Upper lobe of left lung (tissue), 4 donors: ENCODE results near the gene TUT7.

Experiments
- EP300 ChIP-seq, 4 donors: sonication (generic); formaldehyde crosslinking; IDR thresholded peaks; one replicate each; pipeline ENCODE4 v1.5.1; 2017; ENCODE audit warnings: antibody characterized with exemption in 4 of 4, control low read depth in 2 of 4
- TF ChIP-seq, protein P1 (sequence below), 6 experiments: fragments of 450-650 bp in 4 of 6; fragments of 200-600 bp in 2 of 6; sonication (generic) in 2 of 6; IDR thresholded peaks; one replicate each; pipeline ENCODE4 v1.5.1; 2016 to 2019; ENCODE audit warnings: antibody characterized with exemption in 6 of 6

DNA sequence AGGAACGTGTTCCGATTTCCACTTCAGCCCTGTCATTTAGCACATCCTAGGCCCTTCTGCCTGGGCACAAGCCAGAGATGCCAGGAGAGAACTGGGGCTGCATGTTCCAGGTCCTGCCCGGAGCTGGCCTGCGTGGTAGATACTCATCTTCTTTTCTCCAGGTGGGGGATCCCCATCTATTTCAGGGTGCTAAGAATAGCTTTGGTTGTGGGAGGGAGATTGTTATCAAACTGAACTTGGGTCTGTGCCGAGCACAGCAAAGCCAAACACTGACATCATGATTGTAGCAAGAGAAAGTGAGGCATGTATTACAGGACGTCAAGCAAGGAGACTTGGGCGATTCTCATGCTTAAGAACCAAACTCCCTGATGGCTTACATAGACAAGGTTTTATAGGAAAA is 113.0 kb downstream of the TUT7 start:
- TF ChIP-seq, protein P1, sequence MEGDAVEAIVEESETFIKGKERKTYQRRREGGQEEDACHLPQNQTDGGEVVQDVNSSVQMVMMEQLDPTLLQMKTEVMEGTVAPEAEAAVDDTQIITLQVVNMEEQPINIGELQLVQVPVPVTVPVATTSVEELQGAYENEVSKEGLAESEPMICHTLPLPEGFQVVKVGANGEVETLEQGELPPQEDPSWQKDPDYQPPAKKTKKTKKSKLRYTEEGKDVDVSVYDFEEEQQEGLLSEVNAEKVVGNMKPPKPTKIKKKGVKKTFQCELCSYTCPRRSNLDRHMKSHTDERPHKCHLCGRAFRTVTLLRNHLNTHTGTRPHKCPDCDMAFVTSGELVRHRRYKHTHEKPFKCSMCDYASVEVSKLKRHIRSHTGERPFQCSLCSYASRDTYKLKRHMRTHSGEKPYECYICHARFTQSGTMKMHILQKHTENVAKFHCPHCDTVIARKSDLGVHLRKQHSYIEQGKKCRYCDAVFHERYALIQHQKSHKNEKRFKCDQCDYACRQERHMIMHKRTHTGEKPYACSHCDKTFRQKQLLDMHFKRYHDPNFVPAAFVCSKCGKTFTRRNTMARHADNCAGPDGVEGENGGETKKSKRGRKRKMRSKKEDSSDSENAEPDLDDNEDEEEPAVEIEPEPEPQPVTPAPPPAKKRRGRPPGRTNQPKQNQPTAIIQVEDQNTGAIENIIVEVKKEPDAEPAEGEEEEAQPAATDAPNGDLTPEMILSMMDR (IDR thresholded peaks at IDR 0.05), result no peak
- no peak for TF ChIP-seq EP300 (IDR thresholded peaks at IDR 0.05)
